ENCODE data around the gene PAK4.

The PAK4 gene

GRCh38 chr19:39125554-39126311 is at the start of gene PAK4:
Gene PAK4, plus strand, starts transcription at chr19:39125786. Its CDS starts 43,768 bp downstream, at chr19:39169554.
- TF ChIP-seq CTCF (IDR thresholded peaks at IDR 0.05; ENCODE audit: low read depth, low read length), result no peak
- DNase-seq (ENCODE audit: low read depth, low spot score), result peak; percentile 98
- peak within 1 kb of the TSS; percentile 93 for H3K4me3 ChIP-seq (ENCODE audit: low read depth, low read length)
- in situ Hi-C loops (cut with HindIII; ENCODE audit: low sequenced_read_pairs), result no loop called here

DNA sequence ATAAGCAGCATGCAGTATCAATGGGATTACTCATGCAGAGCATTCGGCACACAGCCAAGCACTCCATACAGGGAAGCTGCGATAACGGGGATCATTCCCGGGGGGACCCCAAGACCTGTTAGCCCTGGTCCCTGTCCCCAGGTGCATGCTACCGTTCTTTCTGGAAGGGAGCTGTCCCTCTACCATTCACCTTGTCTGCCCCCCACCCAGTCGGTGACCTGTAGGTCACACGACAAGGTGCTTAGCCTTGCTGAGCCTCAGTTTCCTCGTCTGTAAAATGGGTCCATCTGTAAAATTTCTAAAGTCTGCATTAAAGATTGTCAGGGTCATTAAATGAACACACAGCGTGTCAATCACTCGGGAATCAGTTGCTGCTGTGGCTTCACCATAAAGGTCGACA is 48.3 kb upstream of the PAK4 start:
- no peak overlapping the region for H3K4me3 ChIP-seq (ENCODE audit: low read depth, low read length)
- TF ChIP-seq CTCF (IDR thresholded peaks at IDR 0.05; ENCODE audit: low read depth, low read length), result no peak
- in situ Hi-C loops (cut with HindIII; ENCODE audit: low sequenced_read_pairs), result no loop called here
- no peak for DNase-seq (ENCODE audit: low read depth, low spot score)

DNA sequence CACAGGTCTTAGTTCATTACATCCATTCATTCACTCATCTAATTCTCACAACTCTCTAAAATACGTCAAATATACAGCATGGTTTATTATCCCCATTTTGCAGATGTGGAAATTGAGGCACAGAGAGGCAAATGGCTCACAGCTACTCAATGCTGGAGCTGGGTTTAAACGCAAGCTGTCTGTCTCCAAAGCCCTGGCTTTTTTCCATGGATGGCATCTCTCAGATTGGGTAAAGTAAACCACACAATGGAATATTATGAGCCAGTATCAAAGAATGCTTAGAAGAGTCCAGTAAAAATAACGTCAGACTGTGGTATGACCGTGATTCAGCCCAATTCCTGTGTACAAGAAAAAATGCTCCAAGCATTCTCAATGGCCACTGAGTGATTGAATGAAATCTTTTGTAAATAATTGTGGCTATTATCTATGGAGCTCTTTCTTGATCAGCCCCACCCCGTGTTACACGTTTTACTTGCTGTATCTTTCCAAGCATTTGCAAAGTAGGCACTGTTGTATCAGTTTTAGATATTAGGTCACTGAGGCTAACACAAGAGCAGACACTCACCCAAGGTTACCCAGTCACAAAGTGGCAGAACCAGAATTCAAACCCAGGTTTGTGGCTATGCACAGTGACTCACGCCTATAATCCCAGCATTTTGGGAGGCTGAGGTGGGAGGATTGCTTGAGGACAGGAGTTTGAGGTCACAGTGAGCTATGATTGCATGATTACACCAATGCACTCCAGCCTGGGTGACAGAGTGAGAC is 47.0 kb upstream of the PAK4 start:
- DNase-seq (ENCODE audit: low read depth, low spot score), result peak; percentile 97
- no peak for TF ChIP-seq CTCF (IDR thresholded peaks at IDR 0.05; ENCODE audit: low read depth, low read length)
- in situ Hi-C loops (cut with HindIII; ENCODE audit: low sequenced_read_pairs), result no loop called here
- H3K4me3 ChIP-seq (ENCODE audit: low read depth, low read length), result no peak overlapping the region

DNA sequence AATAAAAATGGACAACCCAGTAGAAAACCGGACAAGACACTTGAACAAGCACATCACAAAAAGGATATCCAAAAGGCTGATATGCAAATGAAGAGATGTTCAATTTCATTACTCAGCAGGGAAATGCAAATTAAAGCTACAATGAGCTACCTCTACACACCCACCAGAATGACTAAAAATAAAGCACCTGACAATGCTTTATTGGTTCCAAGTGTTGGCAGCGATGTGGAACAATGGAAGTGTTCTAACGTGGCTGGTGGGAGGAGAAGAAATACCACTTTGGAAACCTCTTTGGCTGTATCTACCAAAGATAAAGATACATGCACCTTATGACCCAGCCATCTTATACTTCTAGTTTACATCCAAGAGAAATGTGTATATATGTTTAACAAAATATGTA is 45.2 kb upstream of the PAK4 start:
- TF ChIP-seq CTCF (IDR thresholded peaks at IDR 0.05; ENCODE audit: low read depth, low read length), result no peak
- no peak for DNase-seq (ENCODE audit: low read depth, low spot score)
- in situ Hi-C loops (cut with HindIII; ENCODE audit: low sequenced_read_pairs), result no loop called here
- H3K4me3 ChIP-seq (ENCODE audit: low read depth, low read length), result no peak overlapping the region

DNA sequence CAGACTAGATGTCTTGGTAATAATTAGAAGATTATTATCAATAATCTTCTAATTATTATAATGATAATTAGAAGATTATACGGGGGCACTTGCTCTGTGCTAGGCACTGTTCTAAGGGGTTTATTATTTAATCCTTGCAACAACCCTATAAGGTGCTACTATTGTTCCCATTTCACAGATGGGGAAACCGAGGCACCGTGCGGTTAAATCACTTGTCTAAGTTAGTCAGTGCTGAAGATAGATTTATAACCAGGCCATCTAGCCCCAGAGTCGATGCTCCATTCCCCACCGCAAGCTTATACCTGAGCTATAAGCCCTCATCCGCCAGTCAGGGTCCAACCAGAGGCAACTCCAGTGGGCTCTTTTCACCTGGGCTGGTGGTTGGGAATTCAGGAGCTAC is 43.4 kb upstream of the PAK4 start:
- in situ Hi-C loops (cut with HindIII; ENCODE audit: low sequenced_read_pairs), result no loop called here
- no peak for TF ChIP-seq CTCF (IDR thresholded peaks at IDR 0.05; ENCODE audit: low read depth, low read length)
- H3K4me3 ChIP-seq (ENCODE audit: low read depth, low read length), result no peak overlapping the region
- no peak for DNase-seq (ENCODE audit: low read depth, low spot score)

GRCh38 chr19:39082745-39083598 is 42.6 kb upstream of the PAK4 start:
- no peak for DNase-seq (ENCODE audit: low read depth, low spot score)
- TF ChIP-seq CTCF (IDR thresholded peaks at IDR 0.05; ENCODE audit: low read depth, low read length), result no peak
- in situ Hi-C loops (cut with HindIII; ENCODE audit: low sequenced_read_pairs), result no loop called here
- H3K4me3 ChIP-seq (ENCODE audit: low read depth, low read length), result no peak overlapping the region

Data from astrocyte of the spinal cord (primary cell).